HepG2 (cell line): Measurements from ENCODE around the gene UBALD1. TPM values are rescaled to one million over a fixed set of nuclear protein-coding genes. Genes with fewer than 3 reads are reported as not detected.

Experiments used
- ATAC-seq: fragments of 200-7000 bp; cut with Tn5 transposase; 3 replicates; pipeline ENCODE4 v1.9.1; 2020; ENCODE audit warnings: mild to moderate bottlenecking, moderate library complexity
- BruUV-seq: library from RNA; stranded (reverse); fragments of 400-500 nt; replicated peaks from 2 replicates; lab custom pipeline; 2021; lab: Mats Ljungman, UMichigan
- CTCF ChIA-PET: fragments of 300-600 bp; formaldehyde crosslinking; extraction: SDS; loops from one replicate; lab custom pipeline; 2021; ENCODE audit warnings: low total read pairs, inconsistent platforms, low intra/inter-chr PET ratio; lab: Yijun Ruan, JAX
- POLR2A ChIA-PET: fragments of 350-600 bp; sonication (Branson Sonifier 250); formaldehyde crosslinking; loops from one replicate; lab custom pipeline; 2020; ENCODE audit warnings: antibody characterized with exemption, inconsistent platforms; lab: Yijun Ruan, JAX
- DNase-seq: peaks from one replicate; pipeline ENCODE4 v3.0.0-alpha.2; 2015; ENCODE audit warnings: low spot score
- FAIRE-seq: peaks from 3 replicates; lab custom pipeline; 2011; peaks lifted over from hg19 to GRCh38; lab: Jason Lieb, UNC
- H2AFZ ChIP-seq: one replicate; pipeline ENCODE4 v1.6.1; 2011; ENCODE audit warnings: low read length, inconsistent platforms
- H3K27ac ChIP-seq: fragments of 300-600 bp; 3 replicates; pipeline ENCODE4 v1.8.0; 2011; ENCODE audit warnings: mixed run types, mild to moderate bottlenecking, mixed read lengths, low read length, inconsistent platforms; ENCODE audit not compliant: insufficient read depth; ENCODE audit errors: extremely low read length
- H3K27me3 ChIP-seq, 2 experiments: fragments of 200-600 bp in 1 of 2; 2 replicates in 1 of 2; 3 replicates in 1 of 2; pipeline versions ENCODE4 v1.6.0 to v1.8.0; 2011; ENCODE audit warnings: low read length in 2 of 2, mild to moderate bottlenecking in 2 of 2, moderate library complexity in 2 of 2, inconsistent platforms in 1 of 2; ENCODE audit not compliant: insufficient read depth in 2 of 2, control insufficient read depth in 1 of 2
- H3K36me3 ChIP-seq, 2 experiments: fragments of 200-600 bp in 1 of 2; replicated peaks in 1 of 2; 2 replicates in 1 of 2; 3 replicates in 1 of 2; pipeline versions ENCODE4 v1.5.1 to v1.8.0; 2011; ENCODE audit warnings: low read length in 2 of 2, inconsistent platforms in 1 of 2; ENCODE audit not compliant: insufficient read depth in 2 of 2, control insufficient read depth in 1 of 2
- H3K4me1 ChIP-seq: 2 replicates; pipeline ENCODE4 v1.5.1; 2012; ENCODE audit warnings: low read length, inconsistent platforms; ENCODE audit not compliant: insufficient read depth
- H3K4me2 ChIP-seq: 2 replicates; pipeline ENCODE4 v1.6.0; 2011; ENCODE audit warnings: low read depth, low read length, inconsistent platforms
- H3K4me3 ChIP-seq, 3 experiments: fragments of 200-600 bp in 1 of 3; sonication (generic), shearing (Covaris generic) in 1 of 3; replicated peaks in 1 of 3; 2 replicates each; pipeline ENCODE4 v1.5.1; 2011 to 2016; ENCODE audit warnings: low read length in 3 of 3, inconsistent platforms in 2 of 3, low read depth in 2 of 3, mild to moderate bottlenecking in 2 of 3, control low read depth in 1 of 3, mixed read lengths in 1 of 3; ENCODE audit not compliant: insufficient read depth in 1 of 3
- H3K79me2 ChIP-seq: one replicate; pipeline ENCODE4 v1.6.1; 2011; ENCODE audit warnings: low read length, inconsistent platforms; ENCODE audit not compliant: insufficient read depth
- H3K9ac ChIP-seq: 2 replicates; pipeline ENCODE4 v1.6.0; 2011; ENCODE audit warnings: mild to moderate bottlenecking, low read depth, low read length, inconsistent platforms; ENCODE audit not compliant: insufficient read depth
- H3K9me3 ChIP-seq: 2 replicates; pipeline ENCODE4 v1.5.1; 2012; ENCODE audit warnings: mild to moderate bottlenecking, low read length
- H4K20me1 ChIP-seq: 2 replicates; pipeline ENCODE4 v1.6.0; 2011; ENCODE audit warnings: inconsistent platforms, mild to moderate bottlenecking, low read length, moderate library complexity; ENCODE audit not compliant: insufficient read depth
- ATF2 ChIP-seq: sonication (generic); formaldehyde crosslinking; IDR thresholded peaks from 2 replicates; pipeline ENCODE4 v1.4.0; 2020; ENCODE audit warnings: missing genetic modification reagents
- MBNL3 ChIP-seq: fragments of 250-450 bp; sonication (Bioruptor Pico); conservative IDR thresholded peaks from 2 replicates; pipeline ENCODE4 v1.8.0; 2022; ENCODE audit warnings: mild to moderate bottlenecking, inconsistent platforms
- NKX3-1 ChIP-seq: sonication (generic); formaldehyde crosslinking; IDR thresholded peaks from 2 replicates; pipeline ENCODE4 v1.5.0; 2020; ENCODE audit warnings: missing genetic modification reagents
- PCBP1 ChIP-seq: fragments of 200-400 bp; formaldehyde crosslinking; IDR thresholded peaks from 2 replicates; pipeline ENCODE4 v1.6.1; 2017; ENCODE audit warnings: mild to moderate bottlenecking, low read depth, low read length, borderline replicate concordance
- ZBTB8A ChIP-seq: sonication (generic); formaldehyde crosslinking; IDR thresholded peaks from 2 replicates; pipeline ENCODE4 v1.4.0; 2020; ENCODE audit warnings: mild to moderate bottlenecking, low read depth, missing genetic modification reagents, borderline replicate concordance
- ZEB1 ChIP-seq: IDR thresholded peaks from 2 replicates; pipeline ENCODE4 v1.6.1; 2012; ENCODE audit warnings: mild to moderate bottlenecking, low read depth, inconsistent platforms; ENCODE audit not compliant: insufficient replicate concordance
- ZNF235 ChIP-seq: sonication (generic); formaldehyde crosslinking; IDR thresholded peaks from 2 replicates; pipeline ENCODE4 v1.8.1; 2023; ENCODE audit warnings: mild to moderate bottlenecking, missing genetic modification reagents, borderline replicate concordance
- ZNF329 ChIP-seq: sonication (generic); formaldehyde crosslinking; IDR thresholded peaks from 2 replicates; pipeline ENCODE4 v1.9.0; 2021; ENCODE audit warnings: low read depth, mild to moderate bottlenecking, missing genetic modification reagents
- ZNF337 ChIP-seq: sonication (generic); formaldehyde crosslinking; IDR thresholded peaks from 2 replicates; pipeline ENCODE4 v1.5.1; 2020; ENCODE audit warnings: missing genetic modification reagents, low read depth, mild to moderate bottlenecking, borderline replicate concordance
- ZNF557 ChIP-seq: sonication (generic); formaldehyde crosslinking; IDR thresholded peaks from 2 replicates; pipeline ENCODE4 v1.4.0; 2020; ENCODE audit warnings: missing genetic modification reagents
- ZNF687 ChIP-seq: sonication (generic); formaldehyde crosslinking; IDR thresholded peaks from 2 replicates; pipeline ENCODE4 v1.5.1; 2020; ENCODE audit warnings: mild to moderate bottlenecking, missing genetic modification reagents, moderate library complexity
- ZSCAN20 ChIP-seq: sonication (generic); formaldehyde crosslinking; IDR thresholded peaks from 2 replicates; pipeline ENCODE4 v1.4.0; 2020; ENCODE audit warnings: missing genetic modification reagents, mild to moderate bottlenecking, borderline replicate concordance
- ZUFSP ChIP-seq: sonication (generic); formaldehyde crosslinking; IDR thresholded peaks from 2 replicates; pipeline ENCODE4 v1.9.0; 2021; ENCODE audit warnings: missing genetic modification reagents, mild to moderate bottlenecking, borderline replicate concordance
- WGBS: methylation state at CpG from one replicate; pipeline ENCODE4 v1.1.6; 2017; ENCODE audit warnings: low lambda C conversion rate; 5-methylcytosine and 5-hydroxymethylcytosine counted together
- in situ Hi-C: cut with HindIII; loops from 2 replicates; pipeline ENCODE4 v1.10.0; 2017; ENCODE audit warnings: low pct_unique_long_range_greater_than_20kb; ENCODE audit not compliant: extremely low pct_ligation_motif_present
- intact Hi-C: fragments of 100-400 bp; cut with micrococcal nuclease; formaldehyde crosslinking; loops from one replicate; pipeline ENCODE4 v1.10.0; 2022; ENCODE audit not compliant: unreplicated experiment
- polyA plus RNA-seq, 8 experiments: library from polyadenylated mRNA; depleted of rRNA in 3 of 8; stranded (reverse) in 7 of 8; unstranded in 1 of 8; fragments of >200 nt; fragmentation: Illumina TruSeq in 4 of 8; extraction: Trizol in 4 of 8; gene quantifications; 2 replicates each; pipeline versions ENCODE4 v1.2.1 to v1.2.3, GENCODE V29; 2011 to 2016; ENCODE audit warnings: low read depth in 4 of 8, missing spikeins in 1 of 8, mixed read lengths in 1 of 8; ENCODE audit not compliant: insufficient read depth in 1 of 8
- total RNA-seq, 5 experiments: library from RNA; depleted of rRNA; stranded (reverse); fragments of >200 nt; fragmentation: Illumina TruSeq; extraction: Trizol; gene quantifications; 2 replicates each; pipeline ENCODE4 v1.2.3, GENCODE V29; 2016; ENCODE audit warnings: low read depth in 1 of 5
- TF ChIP-seq, protein P1 (sequence below): sonication (generic); formaldehyde crosslinking; IDR thresholded peaks from 2 replicates; pipeline ENCODE4 v1.4.0; 2020; ENCODE audit warnings: missing genetic modification reagents

UBALD1 gene
- total and polyA plus RNA-seq, 2 of the 13 experiments (the other 11 are each of a cell fraction or from before 2014, with no cell fraction given) = 6.8 to 12.3 TPM

DNA sequence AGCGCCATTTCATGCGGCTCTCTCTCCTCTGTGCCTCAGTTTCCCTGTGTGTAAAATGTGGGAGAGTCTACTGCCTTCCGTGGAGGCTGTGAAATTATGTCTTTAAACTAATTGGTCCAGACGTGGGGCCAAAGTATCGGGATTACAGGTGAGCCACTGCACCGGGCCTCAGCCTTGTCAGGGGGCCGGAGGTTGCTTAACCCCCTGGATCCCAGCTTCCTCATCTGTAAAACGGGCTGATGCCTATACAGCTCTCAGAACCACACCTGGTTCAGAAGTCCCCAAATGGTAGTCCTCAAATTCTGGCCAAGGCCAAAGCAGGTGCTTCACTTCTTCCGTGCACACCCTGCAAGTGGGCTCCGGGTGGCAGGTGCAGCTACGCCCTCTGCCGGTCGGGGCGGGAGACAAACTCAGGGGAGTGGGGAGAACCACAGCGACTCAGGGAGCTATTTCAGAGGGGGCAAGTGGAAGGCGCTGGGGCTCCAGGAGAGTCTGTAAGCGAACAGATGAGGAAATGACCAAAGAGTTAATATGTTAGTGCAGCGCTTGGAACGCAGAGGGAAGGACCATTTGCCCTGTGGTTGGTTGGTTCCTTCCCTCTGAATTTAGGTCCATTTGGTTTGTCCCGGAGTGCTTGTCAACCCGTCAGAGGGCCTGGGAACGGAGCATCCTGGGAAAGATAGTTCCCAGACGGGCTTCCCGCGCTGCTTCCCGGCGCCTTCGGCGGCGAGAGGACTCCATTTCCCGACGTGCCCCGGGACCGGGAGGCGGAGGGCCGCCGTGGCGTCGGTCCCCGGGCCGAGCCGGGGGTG, 9.5 kb upstream of the UBALD1 start, which contains the start of gene MGRN1:
TSS of gene MGRN1 (plus strand) at position 812 of the 812 bp plus-strand sequence. CDS start 135 bp downstream, outside the sequence.
- peak within 1 kb of the TSS; percentile 94 for H3K4me2 ChIP-seq
- intact Hi-C loops (loop anchor here (2.0 kb wide), 1 partner anchor 41 kb away; no protein-coding TSS in a partner anchor), in situ Hi-C loops (no loop called here)
- ATAC-seq = peak; percentile 90
- no peaks in the 10 kb centered on the region for H3K9me3 ChIP-seq
- ChIA-PET CTCF (interaction anchor here (0.9 kb wide), 1 partner anchor 8 kb away, joined by 5 read pairs; no protein-coding TSS in a partner anchor), POLR2A (interaction anchor here (0.6 to 3.4 kb wide), 5 partner anchors 8 to 86 kb away, joined by 3 to 26 read pairs (median 7); partner anchors contain the start of genes CDIP1 and UBALD1)
- peaks cover 32% of the 10 kb centered on the region for H3K79me2 ChIP-seq
- peak within 1 kb of the TSS; percentile 86 to 91 (median 90) for H3K4me3 ChIP-seq
- H3K4me1 ChIP-seq = peaks cover 66% of the 10 kb centered on the region
- DNase-seq = peak; percentile 93
- peaks cover 12% of the 10 kb centered on the region for H4K20me1 ChIP-seq
- peak; percentile 84 for FAIRE-seq
- WGBS = 9% methylated on average over 28 of the region's 42 CpGs
- TSS peak; percentile 86 for BruUV-seq
- peak within 1 kb of the TSS; percentile 82 for H2AFZ ChIP-seq
- no peaks in the 10 kb centered on the region for H3K36me3 ChIP-seq
- H3K9ac ChIP-seq = peak within 1 kb of the TSS; percentile 85
- peak within 1 kb of the TSS; percentile 88 for H3K27ac ChIP-seq
- no peaks in the 10 kb centered on the region; a peak in 1 of 5 replicates for H3K27me3 ChIP-seq
- TF ChIP-seq ZNF687 (CRISPR knock-in tag) (peak; percentile 87), ZNF235 (CRISPR knock-in tag) (0 out of 2 replicates have a peak, but pooled peaks have one; percentile 33), ZEB1 (no peak), ATF2 (CRISPR knock-in tag) (no peak), NKX3-1 (no peak), ZSCAN20 (no peak), ZUFSP (no peak), PCBP1 (no peak), ZNF557 (CRISPR knock-in tag) (no peak), MBNL3 (CRISPR knock-in tag) (no peak), ZNF329 (CRISPR knock-in tag) (no peak), ZNF337 (CRISPR knock-in tag) (no peak), ZBTB8A (CRISPR knock-in tag) (no peak)
- TF ChIP-seq, protein P1, sequence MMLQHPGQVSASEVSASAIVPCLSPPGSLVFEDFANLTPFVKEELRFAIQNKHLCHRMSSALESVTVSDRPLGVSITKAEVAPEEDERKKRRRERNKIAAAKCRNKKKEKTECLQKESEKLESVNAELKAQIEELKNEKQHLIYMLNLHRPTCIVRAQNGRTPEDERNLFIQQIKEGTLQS (CRISPR knock-in tag) = no peak
